Endothelial cell of umbilical vein (primary cell): Measurements from ENCODE around the gene KCTD7. TPM values are rescaled to one million over a fixed set of nuclear protein-coding genes. Genes with fewer than 3 reads are reported as not detected.

Experiments used
- BruUV-seq: library from RNA; stranded (reverse); fragments of 400-500 nt; replicated peaks from 2 replicates; lab custom pipeline; 2021; lab: Mats Ljungman, UMichigan
- CTCF ChIA-PET: fragments of 300-600, 350-600 bp; sonication (Branson Sonifier 250); formaldehyde crosslinking; loops from one replicate; lab custom pipeline; 2021; ENCODE audit warnings: antibody characterized with exemption, inconsistent platforms; lab: Charles Lee
- POLR2A ChIA-PET: fragments of 300-600, 350-600 bp; sonication (Branson Sonifier 250); formaldehyde crosslinking; loops from one replicate; lab custom pipeline; 2021; ENCODE audit warnings: antibody characterized with exemption, inconsistent platforms; lab: Charles Lee
- DNase-seq: peaks from one replicate; pipeline ENCODE4 v3.0.0-alpha.2; 2011; ENCODE audit warnings: low read depth, low spot score
- FAIRE-seq: peaks from 2 replicates; lab custom pipeline; 2011; peaks lifted over from hg19 to GRCh38; lab: Jason Lieb, UNC
- H2AFZ ChIP-seq: 2 replicates; pipeline ENCODE4 v1.6.0; 2012; ENCODE audit warnings: low read depth, low read length, control low read depth, inconsistent platforms
- H3K27ac ChIP-seq: 2 replicates; pipeline ENCODE4 v1.5.1; 2011; ENCODE audit warnings: low read depth, mild to moderate bottlenecking, control low read depth, low read length, moderate library complexity; ENCODE audit not compliant: insufficient read depth
- H3K27me3 ChIP-seq, 2 experiments: 2 replicates each; pipeline versions ENCODE4 v1.6.0 to v1.6.1; 2011; ENCODE audit warnings: low read length in 2 of 2, mixed read lengths in 1 of 2; ENCODE audit not compliant: control insufficient read depth in 2 of 2, insufficient read depth in 2 of 2
- H3K36me3 ChIP-seq, 2 experiments: 2 replicates in 1 of 2; 3 replicates in 1 of 2; pipeline ENCODE4 v1.5.1; 2011; ENCODE audit warnings: low read length in 2 of 2, mild to moderate bottlenecking in 1 of 2, moderate library complexity in 1 of 2; ENCODE audit not compliant: control insufficient read depth in 2 of 2, insufficient read depth in 2 of 2; ENCODE audit errors: extremely low read depth in 1 of 2
- H3K4me1 ChIP-seq: 3 replicates; pipeline ENCODE4 v1.5.1; 2011; ENCODE audit warnings: mild to moderate bottlenecking, low read length; ENCODE audit not compliant: control insufficient read depth, insufficient read depth; ENCODE audit errors: extremely low read depth
- H3K4me2 ChIP-seq: 2 replicates; pipeline ENCODE4 v1.6.1; 2011; ENCODE audit warnings: low read length, control low read depth, mixed read lengths; ENCODE audit not compliant: insufficient read depth
- H3K4me3 ChIP-seq, 3 experiments: fragments of 200-600 bp in 1 of 3; sonication (generic), shearing (Covaris generic) in 1 of 3; replicated peaks in 1 of 3; 2 replicates each; pipeline ENCODE4 v1.5.1; 2011 to 2016; ENCODE audit warnings: control low read depth in 3 of 3, low read length in 3 of 3, mild to moderate bottlenecking in 2 of 3, inconsistent platforms in 1 of 3, low read depth in 1 of 3, moderate library complexity in 1 of 3; ENCODE audit not compliant: insufficient read depth in 1 of 3
- H3K79me2 ChIP-seq: 2 replicates; pipeline ENCODE4 v1.6.0; 2012; ENCODE audit warnings: low read length, inconsistent platforms; ENCODE audit not compliant: control insufficient read depth, insufficient read depth
- H3K9ac ChIP-seq: replicated peaks from 2 replicates; pipeline ENCODE3; 2011; ENCODE audit warnings: low read length, control low read depth; ENCODE audit not compliant: insufficient read depth; ENCODE audit errors: extremely low read depth
- H3K9me1 ChIP-seq: replicated peaks from 3 replicates; pipeline ENCODE4 v1.6.0; 2011; ENCODE audit warnings: mild to moderate bottlenecking, low read length; ENCODE audit not compliant: control insufficient read depth, insufficient read depth; ENCODE audit errors: extremely low read depth
- H3K9me3 ChIP-seq: replicated peaks from 2 replicates; pipeline ENCODE4 v1.5.1; 2012; ENCODE audit warnings: low read length, inconsistent platforms; ENCODE audit not compliant: control insufficient read depth, insufficient read depth
- H4K20me1 ChIP-seq: replicated peaks from 2 replicates; pipeline ENCODE3; 2011; ENCODE audit warnings: mild to moderate bottlenecking, low read length; ENCODE audit not compliant: control insufficient read depth, insufficient read depth; ENCODE audit errors: extremely low read depth
- EZH2 ChIP-seq: IDR thresholded peaks from 2 replicates; pipeline ENCODE4 v1.6.1; 2012; ENCODE audit warnings: borderline replicate concordance, low read depth, mild to moderate bottlenecking, moderate library complexity, low read length, inconsistent platforms; ENCODE audit not compliant: severe bottlenecking
- FOS ChIP-seq: IDR thresholded peaks from 2 replicates; pipeline ENCODE4 v1.6.1; 2011; ENCODE audit warnings: mild to moderate bottlenecking, low read length, moderate library complexity, borderline replicate concordance; ENCODE audit not compliant: insufficient read depth
- GATA2 ChIP-seq: IDR thresholded peaks from 2 replicates; pipeline ENCODE4 v1.7.0; 2011; ENCODE audit warnings: low read depth, mild to moderate bottlenecking, moderate library complexity, mixed read lengths, low read length; ENCODE audit not compliant: insufficient read length, insufficient read depth
- JUN ChIP-seq: IDR thresholded peaks from 2 replicates; pipeline ENCODE4 v1.6.1; 2011; ENCODE audit warnings: borderline replicate concordance, low read depth; ENCODE audit not compliant: insufficient read length, insufficient read depth
- MAX ChIP-seq: IDR thresholded peaks from 2 replicates; pipeline ENCODE4 v1.6.1; 2011; ENCODE audit not compliant: insufficient read depth, insufficient read length
- MYC ChIP-seq: IDR thresholded peaks from one replicate; pipeline ENCODE4 v1.6.1; 2011; ENCODE audit warnings: mild to moderate bottlenecking, low read depth, low read length
- POLR2A ChIP-seq: IDR thresholded peaks from 2 replicates; pipeline ENCODE4 v1.6.1; 2012; ENCODE audit warnings: low read depth, mild to moderate bottlenecking, control low read depth, low read length
- POLR2AphosphoS5 ChIP-seq: IDR thresholded peaks from 2 replicates; pipeline ENCODE4 v1.6.1; 2012; ENCODE audit warnings: low read depth, mild to moderate bottlenecking, control low read depth, low read length, moderate library complexity; ENCODE audit not compliant: insufficient read depth
- dilution Hi-C: fragments of 300-500 bp; cut with MboI; formaldehyde crosslinking; loops from one replicate; pipeline ENCODE4 v1.15.0; 2019; ENCODE audit warnings: low sequenced_read_pairs; ENCODE audit not compliant: extremely low pct_ligation_motif_present
- intact Hi-C: fragments of 100-400 bp; cut with micrococcal nuclease; formaldehyde crosslinking; loops from one replicate; pipeline ENCODE4 v1.10.0; 2022
- polyA plus RNA-seq, 4 experiments: library from polyadenylated mRNA; depleted of rRNA in 3 of 4; stranded (reverse) in 3 of 4; unstranded in 1 of 4; fragments of >200 nt; gene quantifications; 2 replicates each; pipeline versions ENCODE4 v1.2.1 to v1.2.3, GENCODE V29; 2011 to 2012; ENCODE audit warnings: missing spikeins in 1 of 4
- total RNA-seq: library from RNA; stranded (reverse); gene quantifications from 2 replicates; pipeline ENCODE4 v1.2.3, GENCODE V29; 2021
- TF ChIP-seq, protein P1 (sequence below), 2 donors: IDR thresholded peaks; 1 replicate in 1 of 2; 2 replicates in 1 of 2; pipeline ENCODE4 v1.5.1; 2011; ENCODE audit warnings: low read length in 2 of 2, mild to moderate bottlenecking in 2 of 2, moderate library complexity in 2 of 2, control low read depth in 1 of 2, inconsistent platforms in 1 of 2, low read depth in 1 of 2; ENCODE audit not compliant: insufficient read depth in 1 of 2; ENCODE audit errors: extremely low read depth in 1 of 2

The KCTD7 gene
- total and polyA plus RNA-seq, 2 donors (not counting 3 experiments of a cell fraction or from before 2014, with no cell fraction given), result 8.7 to 14.1 TPM

DNA sequence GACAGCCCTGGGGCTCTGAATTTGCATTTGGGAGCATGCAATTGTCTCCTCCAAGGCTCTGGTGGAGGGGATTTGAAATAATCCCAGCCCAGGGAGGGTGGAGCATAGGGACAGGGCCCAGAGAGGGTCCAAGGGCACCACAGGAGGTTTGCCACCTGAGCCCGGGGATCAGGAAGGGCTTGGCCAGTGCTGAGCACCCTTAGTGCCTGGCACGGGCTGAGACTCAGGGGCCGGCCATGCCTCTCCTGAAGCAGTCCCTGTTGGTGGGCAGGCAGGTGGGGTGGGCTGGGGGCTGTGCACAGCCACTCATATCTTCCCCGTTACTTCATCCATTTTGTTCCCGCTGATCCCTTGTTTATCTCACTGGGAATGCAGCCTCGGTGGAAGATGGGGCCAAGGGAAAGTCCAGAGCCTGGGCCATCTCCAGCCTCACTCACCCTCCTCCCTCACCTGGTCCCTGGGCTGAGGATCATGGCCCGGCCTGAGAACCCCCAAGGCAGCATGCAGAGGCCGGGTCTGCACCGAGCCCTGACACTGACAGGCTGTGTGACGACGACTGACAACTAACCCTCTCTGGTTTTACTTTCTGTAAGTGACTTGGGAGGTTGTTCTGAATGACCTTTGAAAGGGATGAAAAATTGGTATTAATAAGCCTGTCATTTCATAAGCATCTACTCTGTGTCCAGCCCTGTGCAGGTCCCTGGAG is 38.5 kb downstream of the KCTD7 start:
- BruUV-seq, result no TSS peak
- no peak for FAIRE-seq
- Histone ChIP-seq H3K4me1 (no peaks in the 10 kb centered on the region), H3K27ac (no peak overlapping the region), H3K4me2 (no peak overlapping the region), H2AFZ (no peak overlapping the region), H3K9me1 (no peaks in the 10 kb centered on the region), H3K4me3 (no peak overlapping the region), H3K9me3 (no peaks in the 10 kb centered on the region), H3K27me3 (no peaks in the 10 kb centered on the region), H4K20me1 (no peaks in the 10 kb centered on the region), H3K9ac (no peak overlapping the region), H3K79me2 (no peaks in the 10 kb centered on the region), H3K36me3 (no peaks in the 10 kb centered on the region)
- ChIA-PET CTCF (no interaction called here), POLR2A (no interaction called here)
- DNase-seq, result no peak
- no peak for TF ChIP-seq POLR2A
- no peak for TF ChIP-seq EZH2
- TF ChIP-seq JUN, result no peak
- TF ChIP-seq MAX, result no peak
- TF ChIP-seq MYC, result no peak
- TF ChIP-seq, protein P1, sequence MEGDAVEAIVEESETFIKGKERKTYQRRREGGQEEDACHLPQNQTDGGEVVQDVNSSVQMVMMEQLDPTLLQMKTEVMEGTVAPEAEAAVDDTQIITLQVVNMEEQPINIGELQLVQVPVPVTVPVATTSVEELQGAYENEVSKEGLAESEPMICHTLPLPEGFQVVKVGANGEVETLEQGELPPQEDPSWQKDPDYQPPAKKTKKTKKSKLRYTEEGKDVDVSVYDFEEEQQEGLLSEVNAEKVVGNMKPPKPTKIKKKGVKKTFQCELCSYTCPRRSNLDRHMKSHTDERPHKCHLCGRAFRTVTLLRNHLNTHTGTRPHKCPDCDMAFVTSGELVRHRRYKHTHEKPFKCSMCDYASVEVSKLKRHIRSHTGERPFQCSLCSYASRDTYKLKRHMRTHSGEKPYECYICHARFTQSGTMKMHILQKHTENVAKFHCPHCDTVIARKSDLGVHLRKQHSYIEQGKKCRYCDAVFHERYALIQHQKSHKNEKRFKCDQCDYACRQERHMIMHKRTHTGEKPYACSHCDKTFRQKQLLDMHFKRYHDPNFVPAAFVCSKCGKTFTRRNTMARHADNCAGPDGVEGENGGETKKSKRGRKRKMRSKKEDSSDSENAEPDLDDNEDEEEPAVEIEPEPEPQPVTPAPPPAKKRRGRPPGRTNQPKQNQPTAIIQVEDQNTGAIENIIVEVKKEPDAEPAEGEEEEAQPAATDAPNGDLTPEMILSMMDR (IDR thresholded peaks at IDR 0.05; ENCODE audit: extremely low read depth in 1 of 2, insufficient read depth in 1 of 2, low read depth in 1 of 2, low read length in 2 of 2), result no peak
- TF ChIP-seq POLR2AphosphoS5, result no peak
- TF ChIP-seq GATA2, result no peak
- TF ChIP-seq FOS, result no peak
- dilution Hi-C loops (no loop called here), intact Hi-C loops (no loop called here)
